HCT116 (cell line): Measurements from ENCODE around the gene NDUFC1. TPM values are rescaled to one million over a fixed set of nuclear protein-coding genes. Genes with fewer than 3 reads are reported as not detected.

Experiments used
- ATAC-seq: fragments of 200-7000 bp; cut with Tn5 transposase; 2 replicates; pipeline ENCODE4 v1.9.1; 2020; ENCODE audit warnings: mild to moderate bottlenecking, moderate library complexity
- BruUV-seq: library from RNA; stranded (reverse); fragments of 400-500 nt; replicated peaks from 2 replicates; lab custom pipeline; 2021; lab: Mats Ljungman, UMichigan
- CTCF ChIA-PET: fragments of 300-600 bp; sonication (Branson Sonifier 250); formaldehyde crosslinking; loops from one replicate; lab custom pipeline; 2021; ENCODE audit warnings: antibody characterized with exemption; lab: Charles Lee
- POLR2A ChIA-PET: fragments of 300-600, 350-600 bp; sonication (Branson Sonifier 250); formaldehyde crosslinking; loops from one replicate; lab custom pipeline; 2021; ENCODE audit warnings: antibody characterized with exemption; lab: Charles Lee
- RAD21 ChIA-PET, 2 experiments: fragments of 300-600 bp; sonication (Branson Sonifier 250); formaldehyde crosslinking; loops; one replicate each; lab custom pipeline; 2023; ENCODE audit warnings: low total read pairs in 2 of 2; ENCODE audit not compliant: uncharacterized antibody in 2 of 2, unreplicated experiment in 2 of 2, low non-redundant PET in 1 of 2; lab: Charles Lee
- DNase-seq: peaks from one replicate; pipeline ENCODE4 v3.0.0-alpha.2; 2010; ENCODE audit warnings: low read depth, low spot score
- H2AFZ ChIP-seq: fragments of 200-600 bp; shearing (Covaris generic), sonication (generic); 2 replicates; pipeline ENCODE4 v1.6.1; 2017; ENCODE audit warnings: low read depth, mixed run types, mixed read lengths, antibody characterized with exemption, low read length; ENCODE audit not compliant: poor library complexity, severe bottlenecking
- H3K27ac ChIP-seq: 2 replicates; pipeline ENCODE4 v1.5.1; 2012; ENCODE audit warnings: low read depth, low read length
- H3K27me3 ChIP-seq: fragments of 200-600 bp; sonication (generic); 2 replicates; pipeline ENCODE4 v1.6.1; 2016; ENCODE audit warnings: mixed run types, low read length, mixed read lengths; ENCODE audit not compliant: insufficient read depth
- H3K36me3 ChIP-seq, 2 experiments: fragments of 200-500 bp in 1 of 2; fragments of 200-600 bp in 1 of 2; sonication (Bioruptor generic) in 1 of 2; sonication (generic) in 1 of 2; 2 replicates each; pipeline versions ENCODE4 v1.5.1 to v1.6.1; 2014 to 2016; ENCODE audit warnings: low read length in 2 of 2, inconsistent platforms in 1 of 2, mixed read lengths in 1 of 2, mixed run types in 1 of 2; ENCODE audit not compliant: insufficient read depth in 2 of 2, control insufficient read depth in 1 of 2
- H3K4me1 ChIP-seq, 2 experiments: fragments of 200-600 bp in 1 of 2; sonication (generic) in 1 of 2; 2 replicates each; pipeline versions ENCODE4 v1.5.1 to v1.6.1; 2012 to 2017; ENCODE audit warnings: low read length in 2 of 2, inconsistent platforms in 1 of 2, mild to moderate bottlenecking in 1 of 2, mixed read lengths in 1 of 2, mixed run types in 1 of 2, moderate library complexity in 1 of 2; ENCODE audit not compliant: insufficient read depth in 2 of 2, control insufficient read depth in 1 of 2
- H3K4me2 ChIP-seq: fragments of 200-600 bp; sonication (generic); 2 replicates; pipeline ENCODE4 v1.6.1; 2017; ENCODE audit warnings: mixed run types, low read length, mixed read lengths
- H3K4me3 ChIP-seq, 2 experiments: fragments of 200-600 bp in 1 of 2; sonication (generic) in 1 of 2; replicated peaks in 1 of 2; 2 replicates each; pipeline ENCODE4 v1.5.1; 2011 to 2016; ENCODE audit warnings: low read length in 2 of 2, control low read depth in 1 of 2, low read depth in 1 of 2, mild to moderate bottlenecking in 1 of 2, mixed read lengths in 1 of 2, mixed run types in 1 of 2
- H3K79me2 ChIP-seq: fragments of 200-600 bp; sonication (generic); 2 replicates; pipeline ENCODE4 v1.6.1; 2017; ENCODE audit warnings: mild to moderate bottlenecking, mixed run types, low read length, moderate library complexity, mixed read lengths; ENCODE audit not compliant: insufficient read depth
- H3K9ac ChIP-seq: fragments of 200-600 bp; sonication (generic); 2 replicates; pipeline ENCODE4 v1.6.1; 2016; ENCODE audit warnings: low read length, mixed read lengths
- H3K9me2 ChIP-seq: fragments of 200-600 bp; sonication (generic), shearing (Covaris generic); 2 replicates; pipeline ENCODE4 v1.6.1; 2017; ENCODE audit warnings: mixed run types, mild to moderate bottlenecking, moderate library complexity; ENCODE audit not compliant: insufficient read depth
- H3K9me3 ChIP-seq, 2 experiments: fragments of 200-500 bp in 1 of 2; fragments of 200-600 bp in 1 of 2; sonication (Bioruptor generic) in 1 of 2; sonication (generic) in 1 of 2; 2 replicates each; pipeline ENCODE4 v1.6.1; 2014 to 2017; ENCODE audit warnings: low read length in 2 of 2, mixed read lengths in 2 of 2, inconsistent platforms in 1 of 2, low read depth in 1 of 2, mild to moderate bottlenecking in 1 of 2, mixed run types in 1 of 2, moderate library complexity in 1 of 2; ENCODE audit not compliant: control insufficient read depth in 1 of 2, insufficient read depth in 1 of 2
- H4K20me1 ChIP-seq: fragments of 200-600 bp; sonication (generic), shearing (Covaris generic); 2 replicates; pipeline ENCODE4 v1.6.1; 2017; ENCODE audit warnings: mixed run types, mild to moderate bottlenecking, moderate library complexity; ENCODE audit not compliant: insufficient read depth
- CBX3 ChIP-seq: IDR thresholded peaks from 2 replicates; pipeline ENCODE4 v1.6.1; 2012; ENCODE audit warnings: low read depth
- CTCF ChIP-seq, 3 experiments: fragments of 200-600 bp in 1 of 3; sonication (generic) in 1 of 3; IDR thresholded peaks in 2 of 3; conservative IDR thresholded peaks in 1 of 3; 2 replicates each; pipeline ENCODE4 v1.5.1; 2012 to 2017; ENCODE audit warnings: low read depth in 2 of 3, low read length in 2 of 3, antibody characterized with exemption in 1 of 3, borderline replicate concordance in 1 of 3, control low read depth in 1 of 3, mild to moderate bottlenecking in 1 of 3, mixed read lengths in 1 of 3, mixed run types in 1 of 3, moderate library complexity in 1 of 3; ENCODE audit not compliant: insufficient read depth in 1 of 3
- EGR1 ChIP-seq: IDR thresholded peaks from 2 replicates; pipeline ENCODE4 v1.6.1; 2012; ENCODE audit warnings: low read depth
- ELF1 ChIP-seq: IDR thresholded peaks from 2 replicates; pipeline ENCODE4 v1.6.1; 2012; ENCODE audit warnings: low read depth, borderline replicate concordance
- EZH2 ChIP-seq: fragments of 200-600 bp; sonication (generic); IDR thresholded peaks from 2 replicates; pipeline ENCODE4 v1.6.1; 2017; ENCODE audit warnings: antibody characterized with exemption, mixed run types
- EZH2phosphoT487 ChIP-seq: fragments of 200-600 bp; IDR thresholded peaks from 2 replicates; pipeline ENCODE4 v1.6.1; 2018; ENCODE audit warnings: antibody characterized with exemption, borderline replicate concordance
- FOSL1 ChIP-seq: IDR thresholded peaks from 2 replicates; pipeline ENCODE4 v1.6.1; 2012; ENCODE audit warnings: low read depth
- JUND ChIP-seq: IDR thresholded peaks from 2 replicates; pipeline ENCODE4 v1.6.1; 2012
- MAX ChIP-seq: IDR thresholded peaks from 2 replicates; pipeline ENCODE4 v1.6.1; 2012
- POLR2A ChIP-seq: IDR thresholded peaks from 2 replicates; pipeline ENCODE4 v1.7.0; 2011; ENCODE audit warnings: borderline replicate concordance; ENCODE audit not compliant: insufficient read depth, insufficient read length; ENCODE audit errors: extremely low read depth
- POLR2AphosphoS5 ChIP-seq: IDR thresholded peaks from 2 replicates; pipeline ENCODE4 v1.6.1; 2011; ENCODE audit warnings: mild to moderate bottlenecking, low read depth, low read length, moderate library complexity
- REST ChIP-seq: IDR thresholded peaks from 2 replicates; pipeline ENCODE4 v1.6.1; 2012; ENCODE audit warnings: low read depth
- SIN3A ChIP-seq: IDR thresholded peaks from 2 replicates; pipeline ENCODE4 v1.6.1; 2012; ENCODE audit warnings: low read depth
- TCF7L2 ChIP-seq: IDR thresholded peaks from 2 replicates; pipeline ENCODE4 v1.7.0; 2011; ENCODE audit warnings: borderline replicate concordance, inconsistent platforms; ENCODE audit not compliant: insufficient read depth, insufficient read length; ENCODE audit errors: extremely low read depth
- YY1 ChIP-seq: IDR thresholded peaks from 2 replicates; pipeline ENCODE4 v1.6.1; 2011; ENCODE audit warnings: low read length, low read depth, moderate library complexity, mild to moderate bottlenecking; ENCODE audit not compliant: insufficient replicate concordance; ENCODE audit errors: extremely low read depth
- ZFX ChIP-seq: fragments of 450-650 bp; IDR thresholded peaks from 2 replicates; pipeline ENCODE4 v1.6.1; 2017
- intact Hi-C: fragments of 100-400 bp; cut with micrococcal nuclease; formaldehyde crosslinking; loops from 2 replicates; pipeline ENCODE4 v1.10.0; 2022
- total RNA-seq: library from RNA; stranded (reverse); gene quantifications from one replicate; pipeline ENCODE4 v1.2.1, GENCODE V29; 2021; ENCODE audit not compliant: unreplicated experiment
- TF ChIP-seq, protein P1 (sequence below): IDR thresholded peaks from 2 replicates; pipeline ENCODE4 v1.6.1; 2012
- TF ChIP-seq, protein P2 (sequence below): IDR thresholded peaks from 2 replicates; pipeline ENCODE4 v1.6.1; 2011; ENCODE audit warnings: mild to moderate bottlenecking, low read length, moderate library complexity; ENCODE audit not compliant: insufficient replicate concordance; ENCODE audit errors: extremely low read depth

NDUFC1 gene
- total RNA-seq, 1 experiment from 2014 or later: 86.9 TPM

DNA sequence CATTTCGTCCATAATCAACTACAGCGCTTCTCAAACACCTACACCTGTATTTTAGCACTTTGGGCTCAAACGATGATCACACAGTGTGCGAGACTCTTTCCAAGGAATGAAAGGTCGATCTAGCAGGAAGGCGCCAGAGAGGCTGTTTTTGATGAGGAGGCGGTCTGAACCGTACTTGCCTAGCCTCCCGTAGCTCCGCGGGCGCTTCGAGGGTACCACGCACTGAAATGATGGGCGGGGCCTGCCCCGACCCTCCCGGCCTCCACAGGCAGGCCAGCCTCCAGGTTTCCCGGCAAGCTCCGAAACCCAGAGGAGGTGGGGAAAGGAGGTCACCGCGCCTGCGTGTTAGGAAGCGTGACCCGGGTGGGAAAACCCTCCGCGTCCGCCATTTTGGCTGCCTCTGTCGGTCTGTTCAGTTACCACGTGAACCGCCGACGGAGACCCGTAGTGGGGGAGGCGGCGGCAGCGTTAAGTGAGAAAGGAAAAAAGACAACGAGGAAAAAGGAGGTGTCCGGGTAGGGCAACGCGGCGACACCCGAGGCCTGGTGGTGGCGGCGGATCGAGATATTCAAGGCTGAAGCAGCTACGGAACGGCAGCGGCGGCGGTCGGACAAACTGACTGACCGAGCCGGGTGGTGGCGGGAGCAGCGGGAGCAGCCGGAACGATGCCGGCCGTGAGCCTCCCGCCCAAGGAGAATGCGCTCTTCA, 1.0 kb downstream of the NDUFC1 start, which contains the start of gene NAA15:
TSS of gene NAA15 (plus strand) at position 393 of the 708 bp plus-strand sequence. CDS start at position 666, 273 bp downstream.
- DNase-seq: peak; percentile 97
- H4K20me1 ChIP-seq: peaks cover 16% of the 10 kb centered on the region; the same call in 1 of the 2 replicates
- H3K27me3 ChIP-seq: no peaks in the 10 kb centered on the region
- no TSS peak for BruUV-seq
- peaks cover 69% of the 10 kb centered on the region for H3K79me2 ChIP-seq
- intact Hi-C loops: loop anchor here (1.0 to 5.0 kb wide), 3 partner anchors 124 to 284 kb away; partner anchors contain the start of genes ELF2 and NOCT
- no peak within 1 kb of the TSS for H2AFZ ChIP-seq
- peak within 1 kb of the TSS; percentile 95 for H3K9ac ChIP-seq
- peak within 1 kb of the TSS; percentile 70 to 94 for H3K4me3 ChIP-seq
- H3K27ac ChIP-seq: peak within 1 kb of the TSS; percentile 70
- H3K4me1 ChIP-seq: peaks cover 18 to 30% of the 10 kb centered on the region in 2 experiments
- ChIA-PET CTCF (interaction anchor here (0.7 to 1.6 kb wide), 4 partner anchors 10 to 270 kb away, joined by 3 to 8 read pairs (median 4); partner anchors contain the start of gene ELF2), POLR2A (interaction anchor here (0.6 to 1.5 kb wide), 10 partner anchors 8 to 286 kb away, joined by 3 to 5 read pairs (median 3); partner anchors contain the start of gene NOCT), RAD21 (interaction anchor here in 1 of 2 experiments (0.6 to 0.7 kb wide), 2 partner anchors 74 to 217 kb away, joined by 3 to 6 read pairs; no protein-coding TSS in a partner anchor)
- peaks cover 0 to 7% of the 10 kb centered on the region in 2 experiments; a peak in 1 of 4 replicates for H3K36me3 ChIP-seq
- ATAC-seq: peak; percentile 94
- no peaks in the 10 kb centered on the region for H3K9me3 ChIP-seq
- peak within 1 kb of the TSS; percentile 78 for H3K4me2 ChIP-seq
- H3K9me2 ChIP-seq: no peaks in the 10 kb centered on the region
- TF ChIP-seq FOSL1: no peak
- TF ChIP-seq MAX: no peak
- TF ChIP-seq, protein P1, sequence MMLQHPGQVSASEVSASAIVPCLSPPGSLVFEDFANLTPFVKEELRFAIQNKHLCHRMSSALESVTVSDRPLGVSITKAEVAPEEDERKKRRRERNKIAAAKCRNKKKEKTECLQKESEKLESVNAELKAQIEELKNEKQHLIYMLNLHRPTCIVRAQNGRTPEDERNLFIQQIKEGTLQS: no peak
- peak; percentile 93 for TF ChIP-seq POLR2A
- TF ChIP-seq EZH2phosphoT487: no peak
- TF ChIP-seq CTCF (IDR thresholded peaks at IDR 0.05 in 2 of 3, conservative IDR thresholded peaks at IDR 0.05 in 1 of 3; ENCODE audit: borderline replicate concordance in 1 of 3, insufficient read depth in 1 of 3, low read depth in 2 of 3, low read length in 2 of 3): no peak
- no peak for TF ChIP-seq REST
- no peak for TF ChIP-seq ELF1
- peak; percentile 89 for TF ChIP-seq POLR2AphosphoS5
- no peak for TF ChIP-seq EZH2
- TF ChIP-seq ZFX: no peak
- peak; percentile 96 for TF ChIP-seq YY1
- TF ChIP-seq TCF7L2: no peak
- no peak for TF ChIP-seq CBX3
- TF ChIP-seq JUND: no peak
- TF ChIP-seq, protein P2, sequence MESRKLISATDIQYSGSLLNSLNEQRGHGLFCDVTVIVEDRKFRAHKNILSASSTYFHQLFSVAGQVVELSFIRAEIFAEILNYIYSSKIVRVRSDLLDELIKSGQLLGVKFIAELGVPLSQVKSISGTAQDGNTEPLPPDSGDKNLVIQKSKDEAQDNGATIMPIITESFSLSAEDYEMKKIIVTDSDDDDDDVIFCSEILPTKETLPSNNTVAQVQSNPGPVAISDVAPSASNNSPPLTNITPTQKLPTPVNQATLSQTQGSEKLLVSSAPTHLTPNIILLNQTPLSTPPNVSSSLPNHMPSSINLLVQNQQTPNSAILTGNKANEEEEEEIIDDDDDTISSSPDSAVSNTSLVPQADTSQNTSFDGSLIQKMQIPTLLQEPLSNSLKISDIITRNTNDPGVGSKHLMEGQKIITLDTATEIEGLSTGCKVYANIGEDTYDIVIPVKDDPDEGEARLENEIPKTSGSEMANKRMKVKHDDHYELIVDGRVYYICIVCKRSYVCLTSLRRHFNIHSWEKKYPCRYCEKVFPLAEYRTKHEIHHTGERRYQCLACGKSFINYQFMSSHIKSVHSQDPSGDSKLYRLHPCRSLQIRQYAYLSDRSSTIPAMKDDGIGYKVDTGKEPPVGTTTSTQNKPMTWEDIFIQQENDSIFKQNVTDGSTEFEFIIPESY: peak; percentile 9
- TF ChIP-seq SIN3A: no peak
- TF ChIP-seq EGR1: no peak
